ENCODE measurements around the gene CLINT1.

Gene CLINT1

DNA sequence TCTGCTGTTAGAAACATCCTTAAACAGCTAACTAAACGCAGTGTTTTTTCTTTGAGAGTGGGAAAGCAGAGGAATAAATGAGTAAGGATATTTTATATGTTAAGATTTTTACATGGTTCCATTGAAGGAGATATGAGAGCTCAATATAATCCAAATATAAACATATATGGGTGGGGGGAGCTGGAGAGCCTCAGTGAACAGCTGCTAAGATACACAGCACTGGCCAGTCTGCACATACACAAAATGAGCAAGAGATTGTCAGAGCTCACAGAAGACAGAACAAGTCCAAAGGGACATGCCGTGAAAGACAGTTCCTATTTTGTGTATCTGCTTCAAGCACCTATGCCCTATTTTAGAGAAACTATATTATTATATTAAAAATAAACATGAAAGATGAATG lies 46.9 kb downstream of the CLINT1 start:
- no peak overlapping the region for H3K4me3 ChIP-seq (ENCODE audit: low read depth, low read length)
- no peak for DNase-seq (ENCODE audit: low read depth)

DNA sequence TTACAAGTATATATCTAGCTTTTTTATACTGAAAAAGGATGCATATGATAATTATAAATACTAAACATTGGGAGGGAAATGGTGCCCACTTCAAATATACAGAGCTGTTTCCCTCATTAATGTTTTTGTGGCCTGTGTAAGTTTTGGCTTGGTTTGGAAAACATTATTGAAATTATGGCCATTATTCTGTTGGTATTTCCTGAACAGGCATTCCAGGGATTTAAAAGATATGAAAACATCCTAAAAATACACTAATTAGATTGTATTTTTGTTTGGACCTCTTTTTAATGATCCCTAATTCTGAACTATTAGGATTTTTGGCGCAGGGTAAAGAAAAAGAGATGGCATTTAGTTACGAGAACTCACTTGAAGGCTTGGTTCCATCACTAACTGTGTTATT lies 50.9 kb downstream of the CLINT1 start:
- TF ChIP-seq, protein P1, sequence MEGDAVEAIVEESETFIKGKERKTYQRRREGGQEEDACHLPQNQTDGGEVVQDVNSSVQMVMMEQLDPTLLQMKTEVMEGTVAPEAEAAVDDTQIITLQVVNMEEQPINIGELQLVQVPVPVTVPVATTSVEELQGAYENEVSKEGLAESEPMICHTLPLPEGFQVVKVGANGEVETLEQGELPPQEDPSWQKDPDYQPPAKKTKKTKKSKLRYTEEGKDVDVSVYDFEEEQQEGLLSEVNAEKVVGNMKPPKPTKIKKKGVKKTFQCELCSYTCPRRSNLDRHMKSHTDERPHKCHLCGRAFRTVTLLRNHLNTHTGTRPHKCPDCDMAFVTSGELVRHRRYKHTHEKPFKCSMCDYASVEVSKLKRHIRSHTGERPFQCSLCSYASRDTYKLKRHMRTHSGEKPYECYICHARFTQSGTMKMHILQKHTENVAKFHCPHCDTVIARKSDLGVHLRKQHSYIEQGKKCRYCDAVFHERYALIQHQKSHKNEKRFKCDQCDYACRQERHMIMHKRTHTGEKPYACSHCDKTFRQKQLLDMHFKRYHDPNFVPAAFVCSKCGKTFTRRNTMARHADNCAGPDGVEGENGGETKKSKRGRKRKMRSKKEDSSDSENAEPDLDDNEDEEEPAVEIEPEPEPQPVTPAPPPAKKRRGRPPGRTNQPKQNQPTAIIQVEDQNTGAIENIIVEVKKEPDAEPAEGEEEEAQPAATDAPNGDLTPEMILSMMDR (IDR thresholded peaks at IDR 0.05; ENCODE audit: control insufficient read depth, extremely low read depth, insufficient read depth): no peak
- H3K4me3 ChIP-seq (ENCODE audit: low read depth, low read length): no peak overlapping the region
- no peak for DNase-seq (ENCODE audit: low read depth)

More for the DNA sequence above, 46.9 kb downstream of the CLINT1 start:
- TF ChIP-seq, protein P1 (IDR thresholded peaks at IDR 0.05; ENCODE audit: control insufficient read depth, extremely low read depth, insufficient read depth): no peak

DNA sequence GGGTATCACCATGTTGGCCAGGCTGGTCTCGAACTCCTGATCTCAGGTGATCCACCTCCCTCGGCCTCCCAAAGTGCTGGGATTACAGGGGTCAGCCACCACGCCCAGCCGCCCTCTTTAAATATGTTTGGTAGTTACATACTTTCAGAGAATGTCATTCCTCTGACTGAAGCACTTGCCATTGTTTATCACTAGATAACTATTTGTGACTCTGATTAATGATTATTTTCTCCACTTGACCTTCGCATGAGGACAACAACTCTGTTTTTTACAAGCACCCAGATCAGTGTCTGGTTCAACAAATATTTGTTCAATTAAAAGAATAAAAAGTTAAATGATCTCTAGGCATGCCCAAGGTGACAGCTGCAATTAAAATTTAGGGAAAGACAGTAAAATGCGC lies 56.2 kb downstream of the CLINT1 start:
- H3K4me3 ChIP-seq (ENCODE audit: low read depth, low read length): no peak overlapping the region
- DNase-seq (ENCODE audit: low read depth): no peak
- TF ChIP-seq, protein P1 (IDR thresholded peaks at IDR 0.05; ENCODE audit: control insufficient read depth, extremely low read depth, insufficient read depth): no peak

DNA sequence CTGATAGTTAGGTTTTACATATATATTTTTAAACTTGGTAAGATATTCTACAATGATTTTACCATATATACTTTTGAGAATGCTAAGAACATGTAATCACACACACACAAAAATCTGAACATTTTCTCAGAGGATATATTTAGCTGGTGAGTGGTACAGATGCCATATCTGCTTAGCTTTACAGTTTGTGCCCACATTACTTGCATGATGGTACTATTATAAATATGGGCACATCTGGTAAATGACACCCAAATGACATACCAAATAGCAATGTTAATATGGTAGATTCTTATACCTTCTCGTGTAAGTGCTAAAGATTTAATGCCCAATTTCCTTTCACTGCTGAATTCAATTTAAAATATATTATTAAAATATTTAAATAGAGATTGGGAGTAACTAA lies 58.8 kb downstream of the CLINT1 start:
- no peak for DNase-seq (ENCODE audit: low read depth)
- H3K4me3 ChIP-seq (ENCODE audit: low read depth, low read length): no peak overlapping the region
- TF ChIP-seq, protein P1 (IDR thresholded peaks at IDR 0.05; ENCODE audit: control insufficient read depth, extremely low read depth, insufficient read depth): no peak

DNA sequence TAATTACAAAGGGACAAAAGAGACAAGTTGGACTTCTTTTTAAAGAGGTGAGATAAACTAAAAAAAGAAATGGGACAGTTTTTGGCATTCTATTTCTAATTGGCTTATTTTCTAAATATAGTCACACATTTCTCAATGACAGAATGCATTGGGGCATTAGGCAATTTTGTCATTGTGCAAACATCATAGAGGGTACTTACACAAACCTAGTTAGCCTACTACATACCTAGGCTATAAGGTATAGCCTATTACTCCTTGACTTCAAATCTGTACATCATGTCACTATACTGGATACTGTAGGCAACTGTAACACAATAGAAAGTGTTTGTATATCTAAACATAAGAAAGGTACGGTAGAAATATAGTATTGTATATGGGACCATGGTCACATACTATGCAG lies 59.4 kb downstream of the CLINT1 start:
- TF ChIP-seq, protein P1 (IDR thresholded peaks at IDR 0.05; ENCODE audit: control insufficient read depth, extremely low read depth, insufficient read depth): no peak
- no peak for DNase-seq (ENCODE audit: low read depth)
- H3K4me3 ChIP-seq (ENCODE audit: low read depth, low read length): no peak overlapping the region

DNA sequence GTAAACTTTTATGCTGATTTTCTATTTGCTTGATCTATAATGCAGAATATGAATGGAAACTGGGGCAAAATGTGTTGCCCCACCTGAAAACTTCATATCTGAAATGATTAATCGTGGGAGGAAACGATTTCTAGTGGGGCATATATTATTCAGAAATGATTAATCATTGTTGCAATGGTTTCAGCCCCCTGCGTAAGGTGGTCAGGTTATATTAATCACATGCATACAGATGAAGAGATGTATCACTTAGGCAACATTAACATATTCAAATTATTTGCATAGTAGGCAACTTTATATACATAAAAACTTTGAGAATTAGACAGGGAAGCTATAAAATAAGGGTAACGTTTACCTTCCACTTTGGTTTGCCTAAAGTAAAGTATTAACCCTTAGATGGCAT lies 65.6 kb downstream of the CLINT1 start:
- TF ChIP-seq, protein P1 (IDR thresholded peaks at IDR 0.05; ENCODE audit: control insufficient read depth, extremely low read depth, insufficient read depth): no peak
- no peak overlapping the region for H3K4me3 ChIP-seq (ENCODE audit: low read depth, low read length)
- no peak for DNase-seq (ENCODE audit: low read depth)

DNA sequence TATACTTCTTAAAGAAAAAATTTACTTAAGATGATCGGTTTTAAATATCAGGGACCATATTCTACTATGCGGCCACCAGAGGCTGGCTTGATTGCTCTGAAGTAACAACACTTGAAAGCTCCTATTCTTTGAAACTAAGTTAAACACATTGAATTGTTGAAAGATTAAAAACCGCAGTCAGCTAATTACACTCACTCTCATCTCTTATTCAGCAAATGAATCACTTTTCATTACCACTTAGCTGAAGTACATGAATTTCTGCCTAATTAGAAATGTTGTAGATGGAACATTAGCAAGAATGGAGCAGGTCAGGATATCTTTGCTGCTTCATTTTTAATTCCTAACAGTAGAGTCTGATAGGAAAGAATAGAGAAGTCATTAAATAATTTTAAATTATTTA lies 73.1 kb downstream of the CLINT1 start:
- no peak for DNase-seq (ENCODE audit: low read depth)
- no peak overlapping the region for H3K4me3 ChIP-seq (ENCODE audit: low read depth, low read length)
- TF ChIP-seq, protein P1 (IDR thresholded peaks at IDR 0.05; ENCODE audit: control insufficient read depth, extremely low read depth, insufficient read depth): no peak
